Measurements from ENCODE around the gene CDC5L.

CDC5L gene

GRCh38 chr6:44375071-44375470 lies 12.4 kb upstream of the CDC5L start:
- no peak for DNase-seq

GRCh38 chr6:44377484-44377883 lies 10.0 kb upstream of the CDC5L start:
- no peak for DNase-seq

GRCh38 chr6:44377971-44378370 lies 9.5 kb upstream of the CDC5L start:
- DNase-seq, result no peak

GRCh38 chr6:44381739-44382138 lies 5.8 kb upstream of the CDC5L start:
- no peak for DNase-seq

DNA sequence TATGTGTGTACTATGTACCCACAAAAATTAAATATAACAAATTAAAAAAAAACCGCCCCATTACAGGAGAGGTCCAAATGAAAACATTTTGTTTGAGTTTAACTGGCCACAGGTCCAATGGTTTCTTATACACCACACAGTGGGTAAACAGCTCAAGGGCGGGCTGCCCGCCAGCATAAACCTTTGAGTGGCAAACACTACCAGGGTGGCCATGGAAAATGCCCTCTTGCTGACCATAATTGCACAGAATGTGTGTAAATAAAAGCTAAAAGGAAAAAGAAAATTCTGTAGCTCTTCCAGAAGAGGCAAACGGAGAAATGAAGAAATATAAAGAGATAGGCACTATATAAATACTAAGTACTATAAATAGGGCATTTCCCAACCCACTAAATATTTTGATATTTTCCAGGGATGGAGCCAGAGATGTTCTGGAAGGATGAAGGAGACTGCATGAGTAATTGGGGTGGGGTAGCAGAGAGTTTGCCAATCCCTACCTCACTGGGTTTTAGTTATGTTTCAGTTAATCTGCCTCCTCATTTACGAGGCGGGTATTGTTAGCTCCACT lies 1.1 kb upstream of the CDC5L start:
- no peak for DNase-seq

DNA sequence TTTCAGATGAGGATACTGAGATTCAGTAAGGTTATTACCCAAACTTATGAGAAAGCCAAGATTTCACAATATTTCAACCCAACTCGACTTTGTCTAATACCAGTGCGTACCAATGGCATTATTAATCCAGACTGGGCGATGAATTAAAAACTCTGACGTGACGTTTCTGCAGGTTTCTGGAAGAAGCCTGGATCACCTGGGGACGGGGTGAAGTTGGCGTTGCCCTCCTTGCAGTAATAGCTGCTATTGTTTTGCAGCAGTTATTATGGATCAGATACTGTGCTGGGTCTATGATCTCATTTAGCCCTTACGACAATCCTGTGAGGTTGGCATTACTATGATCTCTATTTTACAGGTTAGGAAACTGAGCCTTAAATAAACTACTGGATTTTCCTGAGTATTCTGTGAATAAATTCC lies 569 bp upstream of the CDC5L start:
- no peak for DNase-seq

- DNase-seq, result no peak
These were observed 605 bp downstream of the CDC5L start for GRCh38 chr6:44388135-44388487.

- DNase-seq, result no peak
These were observed 1.4 kb downstream of the CDC5L start for GRCh38 chr6:44388887-44389286.

- DNase-seq, result no peak
These were observed 2.7 kb downstream of the CDC5L start for GRCh38 chr6:44390158-44390683.

DNA sequence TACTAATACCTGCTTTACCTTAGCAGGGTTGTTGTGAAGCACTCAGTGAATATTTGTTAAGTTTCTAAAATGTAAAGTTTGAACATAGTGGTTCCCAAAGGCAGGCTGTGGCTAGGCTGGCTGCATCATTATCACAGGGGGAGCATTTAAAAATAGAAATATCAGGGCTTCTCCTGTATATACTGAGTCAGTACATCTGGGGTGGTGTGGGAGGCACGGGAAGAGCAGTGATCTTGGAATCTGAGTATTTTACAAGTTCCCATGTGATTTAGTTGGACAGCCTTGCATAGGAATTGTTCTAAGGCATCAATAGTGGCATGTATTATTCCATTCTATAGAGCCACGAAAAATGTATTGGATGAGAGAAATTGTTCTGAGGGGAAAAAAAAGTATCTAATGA lies 8.0 kb downstream of the CDC5L start:
- no peak for DNase-seq

DNA sequence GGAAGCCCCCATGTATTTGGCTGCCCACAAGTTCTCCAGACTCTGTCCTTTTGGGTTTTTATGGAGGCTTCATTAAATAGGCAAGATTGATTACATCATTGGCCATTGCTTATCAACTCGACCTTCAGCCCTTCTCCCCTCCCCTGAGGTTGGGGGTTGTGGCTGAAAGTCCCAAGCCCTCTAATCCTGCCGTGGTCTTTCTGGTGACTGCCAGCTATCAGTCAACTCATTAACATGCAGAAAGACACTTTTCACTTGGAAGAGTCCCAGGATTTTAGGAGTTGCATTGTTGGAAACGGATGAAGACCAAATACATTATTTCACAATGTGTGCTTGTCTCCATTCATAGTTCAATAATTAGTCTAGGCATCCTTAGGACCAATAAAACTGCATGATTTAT lies 9.5 kb downstream of the CDC5L start:
- no peak for DNase-seq

- DNase-seq, result no peak
These were observed 10.1 kb downstream of the CDC5L start for GRCh38 chr6:44397424-44398164.

- no peak for DNase-seq
These were observed 12.5 kb downstream of the CDC5L start for GRCh38 chr6:44399991-44400390.

DNA sequence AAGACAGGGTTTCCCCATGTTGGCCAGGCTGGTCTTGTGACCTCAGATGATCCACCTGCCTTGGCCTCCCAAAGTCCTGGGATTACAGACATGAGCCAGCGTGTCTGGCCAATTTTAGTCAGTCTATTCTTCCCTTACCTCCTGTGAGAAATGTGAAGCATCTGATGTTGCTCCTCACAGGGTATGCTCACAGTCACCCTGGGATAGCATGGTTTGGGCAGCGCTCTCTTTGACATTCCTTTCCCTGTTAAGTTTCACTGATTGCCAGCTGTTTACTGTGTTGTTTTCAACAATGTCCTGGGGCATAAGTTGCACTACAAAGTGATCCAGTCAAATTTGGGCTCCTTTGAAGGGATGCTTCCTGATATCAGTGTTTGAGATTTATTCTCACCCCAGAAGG lies 13.1 kb downstream of the CDC5L start:
- no peak for DNase-seq

DNA sequence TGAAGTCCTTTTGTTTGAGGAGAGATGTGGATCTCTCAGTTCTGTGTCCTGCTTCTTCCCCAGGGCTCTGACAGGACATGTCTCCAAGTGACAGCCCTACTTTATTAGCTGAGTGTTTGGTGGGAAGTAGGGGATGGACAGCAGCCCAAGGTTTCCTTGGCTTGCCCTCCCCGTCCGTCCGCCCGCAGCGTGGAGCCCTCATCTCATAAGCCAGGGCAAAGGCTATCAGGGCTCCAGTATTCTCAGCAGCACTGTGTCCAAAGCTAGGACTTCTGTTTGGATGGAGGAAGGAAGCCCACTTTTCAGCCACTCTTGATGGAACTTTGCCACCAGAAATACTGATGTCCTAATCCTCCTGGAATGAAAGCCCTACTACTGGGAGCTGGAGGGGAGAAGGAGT lies 13.6 kb downstream of the CDC5L start:
- no peak for DNase-seq

- no peak for DNase-seq
These were observed 16.7 kb downstream of the CDC5L start for GRCh38 chr6:44404022-44404714.

DNA sequence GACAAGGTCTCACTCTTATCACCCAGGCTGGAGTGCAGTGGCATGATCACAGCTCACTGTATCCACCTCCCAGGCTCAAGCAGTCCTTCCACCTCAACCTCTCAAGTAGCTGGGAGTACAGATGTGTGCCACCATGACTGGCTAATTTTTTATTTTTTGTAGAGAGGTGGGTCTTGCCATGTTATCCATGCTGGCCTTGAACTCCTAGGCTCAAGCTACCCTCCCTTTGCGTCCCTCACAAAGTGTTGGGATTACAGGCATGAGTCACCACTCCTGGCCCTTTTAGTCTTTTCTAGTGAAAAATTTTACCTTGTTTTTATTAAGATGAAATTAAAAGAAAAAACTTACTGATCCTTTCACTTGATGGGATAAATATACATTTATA lies 17.2 kb downstream of the CDC5L start:
- no peak for DNase-seq

- no peak for DNase-seq
These were observed 20.6 kb downstream of the CDC5L start for GRCh38 chr6:44407951-44408670.

GRCh38 chr6:44409207-44409794 lies 21.8 kb downstream of the CDC5L start:
- no peak for DNase-seq

GRCh38 chr6:44410363-44410762 lies 22.9 kb downstream of the CDC5L start:
- no peak for DNase-seq

GRCh38 chr6:44411141-44411540 lies 23.6 kb downstream of the CDC5L start:
- DNase-seq, result no peak

GRCh38 chr6:44415449-44415848 lies 27.9 kb downstream of the CDC5L start:
- no peak for DNase-seq

DNA sequence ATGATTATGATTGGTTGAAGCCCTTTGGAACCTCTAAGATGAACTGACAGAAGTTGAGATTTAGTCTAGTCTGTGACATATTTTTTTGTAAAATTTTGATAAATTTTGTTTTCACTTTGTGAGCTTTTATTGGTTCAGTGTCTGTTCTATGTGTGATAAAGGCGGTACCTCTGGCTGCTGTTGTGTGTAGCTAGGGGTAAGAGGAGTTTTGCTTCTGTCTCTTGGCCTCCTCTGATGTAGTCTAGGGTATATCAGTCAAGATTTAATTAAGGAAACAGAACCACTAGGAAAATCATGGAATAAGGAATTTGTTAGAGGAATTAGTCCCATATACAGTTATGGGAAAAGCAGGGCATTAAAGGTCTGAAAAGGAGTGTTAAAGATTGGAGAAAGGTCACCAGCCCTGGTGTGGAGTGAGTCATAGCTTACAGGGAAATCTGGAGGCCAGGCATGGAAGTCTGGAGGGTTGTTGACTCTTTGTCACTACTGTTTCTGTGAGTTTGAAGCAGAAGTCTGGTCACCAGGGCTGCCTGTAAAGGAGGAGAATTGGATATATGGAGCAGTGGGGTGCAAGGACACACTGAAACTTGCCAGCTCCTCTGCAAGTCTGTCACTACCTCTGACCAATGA lies 28.5 kb downstream of the CDC5L start:
- DNase-seq, result no peak
